HepG2 (cell line): ENCODE data around the gene CHD9. TPM values are rescaled to one million over a fixed set of nuclear protein-coding genes. Genes with fewer than 3 reads are reported as not detected.
A peak's percentile ranks its signal among the peaks of the same experiment; 100 is the strongest.

Source experiments
- FOXK2 ChIP-seq: fragments of 450-650 bp; IDR thresholded peaks from 2 replicates; pipeline ENCODE4 v1.6.1; 2016
- JUN ChIP-seq: sonication (generic); formaldehyde crosslinking; IDR thresholded peaks from 2 replicates; pipeline ENCODE4 v1.4.0; 2020; ENCODE audit warnings: mild to moderate bottlenecking, missing genetic modification reagents
- KMT2A ChIP-seq: sonication (generic); formaldehyde crosslinking; IDR thresholded peaks from 2 replicates; pipeline ENCODE4 v1.4.0; 2020; ENCODE audit warnings: missing genetic modification reagents
- MYC ChIP-seq: sonication (generic); formaldehyde crosslinking; IDR thresholded peaks from 2 replicates; pipeline ENCODE4 v1.9.0; 2021; ENCODE audit warnings: missing genetic modification reagents, borderline replicate concordance
- SRF ChIP-seq: IDR thresholded peaks from 2 replicates; pipeline ENCODE4 v1.6.1; 2011; ENCODE audit warnings: mild to moderate bottlenecking, low read depth, low read length, moderate library complexity
- SSRP1 ChIP-seq: IDR thresholded peaks from 2 replicates; pipeline ENCODE4 v1.6.1; 2016; ENCODE audit warnings: control low read depth
- TAF1 ChIP-seq: sonication (generic); formaldehyde crosslinking; IDR thresholded peaks from 2 replicates; pipeline ENCODE4 v1.4.0; 2020; ENCODE audit warnings: missing genetic modification reagents
- TMF1 ChIP-seq: sonication (generic); formaldehyde crosslinking; IDR thresholded peaks from 2 replicates; pipeline ENCODE4 v1.8.1; 2022; ENCODE audit warnings: low read depth, missing genetic modification reagents
- ZNF619 ChIP-seq: sonication (generic); formaldehyde crosslinking; IDR thresholded peaks from 2 replicates; pipeline ENCODE4 v1.4.0; 2020; ENCODE audit warnings: mild to moderate bottlenecking, missing genetic modification reagents
- polyA plus RNA-seq, 8 experiments: library from polyadenylated mRNA; depleted of rRNA in 3 of 8; stranded (reverse) in 7 of 8; unstranded in 1 of 8; fragments of >200 nt; fragmentation: Illumina TruSeq in 4 of 8; extraction: Trizol in 4 of 8; gene quantifications; 2 replicates each; pipeline versions ENCODE4 v1.2.1 to v1.2.3, GENCODE V29; 2011 to 2016; ENCODE audit warnings: low read depth in 4 of 8, missing spikeins in 1 of 8, mixed read lengths in 1 of 8; ENCODE audit not compliant: insufficient read depth in 1 of 8
- total RNA-seq, 5 experiments: library from RNA; depleted of rRNA; stranded (reverse); fragments of >200 nt; fragmentation: Illumina TruSeq; extraction: Trizol; gene quantifications; 2 replicates each; pipeline ENCODE4 v1.2.3, GENCODE V29; 2016; ENCODE audit warnings: low read depth in 1 of 5
- TF ChIP-seq, protein P1 (sequence below): fragments of 450-650 bp; IDR thresholded peaks from 2 replicates; pipeline ENCODE4 v1.6.1; 2016
- TF ChIP-seq, protein P2 (sequence below): sonication (generic); formaldehyde crosslinking; IDR thresholded peaks from 2 replicates; pipeline ENCODE4 v1.5.1; 2020; ENCODE audit warnings: missing genetic modification reagents, mild to moderate bottlenecking, borderline replicate concordance
- TF ChIP-seq, protein P3 (sequence below): sonication (generic); formaldehyde crosslinking; IDR thresholded peaks from 2 replicates; pipeline ENCODE4 v1.4.0; 2020; ENCODE audit warnings: mild to moderate bottlenecking, missing genetic modification reagents
- TF ChIP-seq, protein P4 (sequence below): sonication (generic); formaldehyde crosslinking; IDR thresholded peaks from 2 replicates; pipeline ENCODE4 v1.4.0; 2020; ENCODE audit warnings: missing genetic modification reagents, borderline replicate concordance
- TF ChIP-seq, protein P5 (sequence below): IDR thresholded peaks from 2 replicates; pipeline ENCODE4 v1.6.1; 2016; ENCODE audit warnings: mild to moderate bottlenecking, missing biosample characterization, missing genetic modification reagents
- TF ChIP-seq, protein P6 (sequence below): IDR thresholded peaks from 2 replicates; pipeline ENCODE4 v1.6.1; 2012; ENCODE audit warnings: low read length, improper control_type of control experiment
- TF ChIP-seq, protein P7 (sequence below): IDR thresholded peaks from 2 replicates; pipeline ENCODE4 v1.6.1; 2018; ENCODE audit warnings: missing genetic modification reagents

CHD9 gene
- total and polyA plus RNA-seq, 2 of the 13 experiments (the other 11 are each of a cell fraction or from before 2014, with no cell fraction given) = 23.4 to 27.7 TPM

DNA sequence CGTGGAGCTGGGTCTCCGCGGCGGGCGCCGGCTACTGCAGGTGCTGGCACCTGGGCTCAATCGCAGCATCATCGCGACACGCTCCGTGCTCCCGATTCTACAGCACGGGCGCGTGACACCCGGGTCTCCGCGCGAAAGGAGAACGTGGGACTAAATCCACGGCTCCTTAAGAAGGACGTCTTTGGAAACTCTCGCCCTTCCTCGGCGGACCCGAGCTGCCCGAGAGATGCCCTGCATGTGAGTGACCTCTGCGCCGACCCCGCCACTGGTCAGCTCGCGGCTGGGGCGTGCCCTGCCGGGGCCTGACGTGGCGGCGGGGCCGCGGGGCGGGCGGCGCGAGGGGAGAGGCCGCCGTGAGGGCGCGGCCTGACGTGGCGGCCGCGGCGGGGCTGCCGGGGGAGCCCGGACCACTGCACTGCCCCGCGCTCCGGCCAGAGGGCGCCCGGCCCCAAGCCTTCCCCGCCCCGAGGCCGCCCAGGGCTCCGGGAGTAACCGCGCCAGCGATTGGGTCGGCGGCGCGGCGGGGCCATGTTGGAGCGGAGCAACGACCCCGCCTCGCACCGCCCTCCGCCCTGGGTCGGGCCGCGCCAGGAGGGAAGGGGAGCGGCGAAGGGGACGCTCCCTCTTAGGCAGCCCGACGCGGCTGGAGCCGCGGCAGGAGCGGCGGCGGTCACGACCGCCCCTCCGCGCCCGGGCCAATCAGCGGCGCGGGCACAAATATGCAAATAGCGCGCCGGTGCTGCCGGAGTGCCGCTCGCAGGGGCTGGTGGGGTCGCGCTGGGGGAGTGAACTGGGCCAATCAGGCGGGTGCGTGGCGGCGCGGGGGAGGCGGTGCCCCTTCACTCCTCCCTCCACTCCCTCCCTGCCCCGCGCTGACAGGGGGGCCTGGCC is 75.6 kb downstream of the CHD9 start (continued):
- TF ChIP-seq, protein P1, sequence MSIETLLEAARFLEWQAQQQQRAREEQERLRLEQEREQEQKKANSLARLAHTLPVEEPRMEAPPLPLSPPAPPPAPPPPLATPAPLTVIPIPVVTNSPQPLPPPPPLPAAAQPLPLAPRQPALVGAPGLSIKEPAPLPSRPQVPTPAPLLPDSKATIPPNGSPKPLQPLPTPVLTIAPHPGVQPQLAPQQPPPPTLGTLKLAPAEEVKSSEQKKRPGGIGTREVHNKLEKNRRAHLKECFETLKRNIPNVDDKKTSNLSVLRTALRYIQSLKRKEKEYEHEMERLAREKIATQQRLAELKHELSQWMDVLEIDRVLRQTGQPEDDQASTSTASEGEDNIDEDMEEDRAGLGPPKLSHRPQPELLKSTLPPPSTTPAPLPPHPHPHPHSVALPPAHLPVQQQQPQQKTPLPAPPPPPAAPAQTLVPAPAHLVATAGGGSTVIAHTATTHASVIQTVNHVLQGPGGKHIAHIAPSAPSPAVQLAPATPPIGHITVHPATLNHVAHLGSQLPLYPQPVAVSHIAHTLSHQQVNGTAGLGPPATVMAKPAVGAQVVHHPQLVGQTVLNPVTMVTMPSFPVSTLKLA = no peak
- TF ChIP-seq, protein P2, sequence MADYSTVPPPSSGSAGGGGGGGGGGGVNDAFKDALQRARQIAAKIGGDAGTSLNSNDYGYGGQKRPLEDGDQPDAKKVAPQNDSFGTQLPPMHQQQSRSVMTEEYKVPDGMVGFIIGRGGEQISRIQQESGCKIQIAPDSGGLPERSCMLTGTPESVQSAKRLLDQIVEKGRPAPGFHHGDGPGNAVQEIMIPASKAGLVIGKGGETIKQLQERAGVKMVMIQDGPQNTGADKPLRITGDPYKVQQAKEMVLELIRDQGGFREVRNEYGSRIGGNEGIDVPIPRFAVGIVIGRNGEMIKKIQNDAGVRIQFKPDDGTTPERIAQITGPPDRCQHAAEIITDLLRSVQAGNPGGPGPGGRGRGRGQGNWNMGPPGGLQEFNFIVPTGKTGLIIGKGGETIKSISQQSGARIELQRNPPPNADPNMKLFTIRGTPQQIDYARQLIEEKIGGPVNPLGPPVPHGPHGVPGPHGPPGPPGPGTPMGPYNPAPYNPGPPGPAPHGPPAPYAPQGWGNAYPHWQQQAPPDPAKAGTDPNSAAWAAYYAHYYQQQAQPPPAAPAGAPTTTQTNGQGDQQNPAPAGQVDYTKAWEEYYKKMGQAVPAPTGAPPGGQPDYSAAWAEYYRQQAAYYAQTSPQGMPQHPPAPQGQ (CRISPR knock-in tag) = no peak
- TF ChIP-seq FOXK2 (no peak), KMT2A (peak; percentile 64), TMF1 (CRISPR knock-in tag) (peak; percentile 86), SSRP1 (CRISPR knock-in tag) (peak; percentile 87), TAF1 (CRISPR knock-in tag) (peak; percentile 88), MYC (CRISPR knock-in tag) (peak; percentile 68), JUN (CRISPR knock-in tag) (peak; percentile 53; the same call in 1 of the 2 replicates), ZNF619 (no peak; the same call in 1 of the 2 replicates), SRF (peak; percentile 32; the same call in 1 of the 2 replicates)
- TF ChIP-seq, protein P3, sequence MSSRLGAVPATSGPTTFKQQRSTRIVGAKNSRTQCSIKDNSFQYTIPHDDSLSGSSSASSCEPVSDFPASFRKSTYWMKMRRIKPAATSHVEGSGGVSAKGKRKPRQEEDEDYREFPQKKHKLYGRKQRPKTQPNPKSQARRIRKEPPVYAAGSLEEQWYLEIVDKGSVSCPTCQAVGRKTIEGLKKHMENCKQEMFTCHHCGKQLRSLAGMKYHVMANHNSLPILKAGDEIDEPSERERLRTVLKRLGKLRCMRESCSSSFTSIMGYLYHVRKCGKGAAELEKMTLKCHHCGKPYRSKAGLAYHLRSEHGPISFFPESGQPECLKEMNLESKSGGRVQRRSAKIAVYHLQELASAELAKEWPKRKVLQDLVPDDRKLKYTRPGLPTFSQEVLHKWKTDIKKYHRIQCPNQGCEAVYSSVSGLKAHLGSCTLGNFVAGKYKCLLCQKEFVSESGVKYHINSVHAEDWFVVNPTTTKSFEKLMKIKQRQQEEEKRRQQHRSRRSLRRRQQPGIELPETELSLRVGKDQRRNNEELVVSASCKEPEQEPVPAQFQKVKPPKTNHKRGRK (CRISPR knock-in tag) = no peak
- TF ChIP-seq, protein P4, sequence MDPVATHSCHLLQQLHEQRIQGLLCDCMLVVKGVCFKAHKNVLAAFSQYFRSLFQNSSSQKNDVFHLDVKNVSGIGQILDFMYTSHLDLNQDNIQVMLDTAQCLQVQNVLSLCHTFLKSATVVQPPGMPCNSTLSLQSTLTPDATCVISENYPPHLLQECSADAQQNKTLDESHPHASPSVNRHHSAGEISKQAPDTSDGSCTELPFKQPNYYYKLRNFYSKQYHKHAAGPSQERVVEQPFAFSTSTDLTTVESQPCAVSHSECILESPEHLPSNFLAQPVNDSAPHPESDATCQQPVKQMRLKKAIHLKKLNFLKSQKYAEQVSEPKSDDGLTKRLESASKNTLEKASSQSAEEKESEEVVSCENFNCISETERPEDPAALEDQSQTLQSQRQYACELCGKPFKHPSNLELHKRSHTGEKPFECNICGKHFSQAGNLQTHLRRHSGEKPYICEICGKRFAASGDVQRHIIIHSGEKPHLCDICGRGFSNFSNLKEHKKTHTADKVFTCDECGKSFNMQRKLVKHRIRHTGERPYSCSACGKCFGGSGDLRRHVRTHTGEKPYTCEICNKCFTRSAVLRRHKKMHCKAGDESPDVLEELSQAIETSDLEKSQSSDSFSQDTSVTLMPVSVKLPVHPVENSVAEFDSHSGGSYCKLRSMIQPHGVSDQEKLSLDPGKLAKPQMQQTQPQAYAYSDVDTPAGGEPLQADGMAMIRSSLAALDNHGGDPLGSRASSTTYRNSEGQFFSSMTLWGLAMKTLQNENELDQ = no peak
- TF ChIP-seq, protein P5, sequence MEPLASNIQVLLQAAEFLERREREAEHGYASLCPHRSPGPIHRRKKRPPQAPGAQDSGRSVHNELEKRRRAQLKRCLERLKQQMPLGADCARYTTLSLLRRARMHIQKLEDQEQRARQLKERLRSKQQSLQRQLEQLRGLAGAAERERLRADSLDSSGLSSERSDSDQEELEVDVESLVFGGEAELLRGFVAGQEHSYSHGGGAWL = peak; percentile 72
- TF ChIP-seq, protein P6, sequence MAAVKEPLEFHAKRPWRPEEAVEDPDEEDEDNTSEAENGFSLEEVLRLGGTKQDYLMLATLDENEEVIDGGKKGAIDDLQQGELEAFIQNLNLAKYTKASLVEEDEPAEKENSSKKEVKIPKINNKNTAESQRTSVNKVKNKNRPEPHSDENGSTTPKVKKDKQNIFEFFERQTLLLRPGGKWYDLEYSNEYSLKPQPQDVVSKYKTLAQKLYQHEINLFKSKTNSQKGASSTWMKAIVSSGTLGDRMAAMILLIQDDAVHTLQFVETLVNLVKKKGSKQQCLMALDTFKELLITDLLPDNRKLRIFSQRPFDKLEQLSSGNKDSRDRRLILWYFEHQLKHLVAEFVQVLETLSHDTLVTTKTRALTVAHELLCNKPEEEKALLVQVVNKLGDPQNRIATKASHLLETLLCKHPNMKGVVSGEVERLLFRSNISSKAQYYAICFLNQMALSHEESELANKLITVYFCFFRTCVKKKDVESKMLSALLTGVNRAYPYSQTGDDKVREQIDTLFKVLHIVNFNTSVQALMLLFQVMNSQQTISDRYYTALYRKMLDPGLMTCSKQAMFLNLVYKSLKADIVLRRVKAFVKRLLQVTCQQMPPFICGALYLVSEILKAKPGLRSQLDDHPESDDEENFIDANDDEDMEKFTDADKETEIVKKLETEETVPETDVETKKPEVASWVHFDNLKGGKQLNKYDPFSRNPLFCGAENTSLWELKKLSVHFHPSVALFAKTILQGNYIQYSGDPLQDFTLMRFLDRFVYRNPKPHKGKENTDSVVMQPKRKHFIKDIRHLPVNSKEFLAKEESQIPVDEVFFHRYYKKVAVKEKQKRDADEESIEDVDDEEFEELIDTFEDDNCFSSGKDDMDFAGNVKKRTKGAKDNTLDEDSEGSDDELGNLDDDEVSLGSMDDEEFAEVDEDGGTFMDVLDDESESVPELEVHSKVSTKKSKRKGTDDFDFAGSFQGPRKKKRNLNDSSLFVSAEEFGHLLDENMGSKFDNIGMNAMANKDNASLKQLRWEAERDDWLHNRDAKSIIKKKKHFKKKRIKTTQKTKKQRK = no peak
- TF ChIP-seq, protein P7, sequence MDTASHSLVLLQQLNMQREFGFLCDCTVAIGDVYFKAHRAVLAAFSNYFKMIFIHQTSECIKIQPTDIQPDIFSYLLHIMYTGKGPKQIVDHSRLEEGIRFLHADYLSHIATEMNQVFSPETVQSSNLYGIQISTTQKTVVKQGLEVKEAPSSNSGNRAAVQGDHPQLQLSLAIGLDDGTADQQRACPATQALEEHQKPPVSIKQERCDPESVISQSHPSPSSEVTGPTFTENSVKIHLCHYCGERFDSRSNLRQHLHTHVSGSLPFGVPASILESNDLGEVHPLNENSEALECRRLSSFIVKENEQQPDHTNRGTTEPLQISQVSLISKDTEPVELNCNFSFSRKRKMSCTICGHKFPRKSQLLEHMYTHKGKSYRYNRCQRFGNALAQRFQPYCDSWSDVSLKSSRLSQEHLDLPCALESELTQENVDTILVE = no peak
